ENCODE results near the gene SLX9.
A peak's percentile ranks its signal among the peaks of the same experiment; 100 is the strongest.

Gene SLX9

GRCh38 chr21:44931501-44932407 is 8.1 kb upstream of the SLX9 start:
- DNase-seq: no peak

GRCh38 chr21:44932408-44933181 is 7.2 kb upstream of the SLX9 start:
- peak; percentile 72 to 73 for DNase-seq

- DNase-seq: no peak
Observed at GRCh38 chr21:44933199-44933917, 6.5 kb upstream of the SLX9 start.

GRCh38 chr21:44933918-44934260 is 5.9 kb upstream of the SLX9 start:
- DNase-seq: no peak

- DNase-seq: no peak
Observed at GRCh38 chr21:44934276-44934675, 5.6 kb upstream of the SLX9 start.

GRCh38 chr21:44934797-44935532 is 4.9 kb upstream of the SLX9 start:
- DNase-seq: no peak

GRCh38 chr21:44935533-44935927 is 4.3 kb upstream of the SLX9 start:
- no peak for DNase-seq

- DNase-seq: no peak
Observed at GRCh38 chr21:44938772-44939531, 877 bp upstream of the SLX9 start.

GRCh38 chr21:44940116-44940631 is 345 bp downstream of the SLX9 start:
- no peak for DNase-seq

GRCh38 chr21:44941567-44941966 is 1.7 kb downstream of the SLX9 start:
- no peak for DNase-seq

GRCh38 chr21:44942566-44942965 is 2.7 kb downstream of the SLX9 start:
- no peak for DNase-seq

- DNase-seq: no peak
Observed at GRCh38 chr21:44943005-44943685, 3.3 kb downstream of the SLX9 start.

GRCh38 chr21:44943686-44944550 is 4.1 kb downstream of the SLX9 start:
- no peak for DNase-seq

- DNase-seq: no peak
Observed at GRCh38 chr21:44944596-44944995, 4.8 kb downstream of the SLX9 start.

- DNase-seq: no peak
Observed at GRCh38 chr21:44946254-44947041, 6.6 kb downstream of the SLX9 start.

- DNase-seq: no peak
Observed at GRCh38 chr21:44947111-44947929, 7.5 kb downstream of the SLX9 start.

- DNase-seq: no peak
Observed at GRCh38 chr21:44947930-44948331, 8.1 kb downstream of the SLX9 start.

GRCh38 chr21:44948426-44949120 is 8.7 kb downstream of the SLX9 start:
- DNase-seq: no peak
